HG03175 (cell line): ENCODE results near the gene ZNF32.
"Not testable (repeated sequence)": the region's sequence is repeated elsewhere in the genome, so short reads cannot be mapped to it uniquely, and the experiment has no call there.

Source experiments
- ATAC-seq: cut with Tn5 transposase; IDR thresholded peaks from one replicate; pipeline ENCODE4 v1.9.1; 2021; ENCODE audit warnings: mild to moderate bottlenecking, moderate library complexity; ENCODE audit not compliant: unreplicated experiment

Gene ZNF32

GRCh38 chr10:43640603-43641002, 8.1 kb downstream of the ZNF32 start:
- ATAC-seq, result no peak

DNA sequence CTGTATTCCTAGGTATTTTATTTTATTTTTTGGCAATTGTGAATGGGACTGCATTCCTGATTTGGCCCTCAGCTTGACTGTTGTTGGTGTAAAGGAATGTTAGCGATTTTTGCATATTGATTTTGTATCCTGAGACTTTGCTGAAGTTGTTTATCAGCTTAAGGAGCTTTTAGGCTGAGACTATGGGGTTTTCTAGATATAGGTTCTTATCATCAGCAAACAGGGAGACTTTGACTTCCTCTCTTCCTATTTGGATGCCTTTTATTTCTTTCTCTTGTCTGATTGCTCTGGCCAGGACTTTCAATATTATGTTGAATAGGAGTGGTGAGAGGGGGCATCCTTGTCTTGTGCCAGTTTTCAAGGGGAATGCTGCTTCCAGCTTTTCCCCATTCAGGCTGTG, 12.9 kb downstream of the ZNF32 start:
- ATAC-seq, result not testable (repeated sequence)

- ATAC-seq, result no peak
These were observed 19.7 kb downstream of the ZNF32 start for GRCh38 chr10:43628956-43629355.

DNA sequence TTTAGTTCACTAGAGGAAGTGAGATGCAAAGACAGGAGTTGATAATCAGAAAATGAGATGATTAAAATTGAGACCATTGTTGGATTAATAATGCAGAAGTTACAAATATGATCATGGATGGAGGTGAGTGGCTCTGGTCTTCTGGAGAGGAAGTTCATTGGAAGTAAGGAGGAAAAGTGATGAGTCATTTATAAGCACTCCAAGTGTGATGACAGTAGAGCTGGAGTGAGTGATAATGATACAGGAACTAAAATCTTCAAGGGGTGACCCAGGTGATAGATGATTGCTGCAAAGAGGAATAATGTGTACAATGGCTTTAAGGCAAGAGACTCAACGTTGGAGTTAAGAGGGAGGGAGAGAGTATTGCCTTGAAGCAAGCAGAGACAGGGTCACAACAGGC, 20.7 kb downstream of the ZNF32 start:
- no peak for ATAC-seq

DNA sequence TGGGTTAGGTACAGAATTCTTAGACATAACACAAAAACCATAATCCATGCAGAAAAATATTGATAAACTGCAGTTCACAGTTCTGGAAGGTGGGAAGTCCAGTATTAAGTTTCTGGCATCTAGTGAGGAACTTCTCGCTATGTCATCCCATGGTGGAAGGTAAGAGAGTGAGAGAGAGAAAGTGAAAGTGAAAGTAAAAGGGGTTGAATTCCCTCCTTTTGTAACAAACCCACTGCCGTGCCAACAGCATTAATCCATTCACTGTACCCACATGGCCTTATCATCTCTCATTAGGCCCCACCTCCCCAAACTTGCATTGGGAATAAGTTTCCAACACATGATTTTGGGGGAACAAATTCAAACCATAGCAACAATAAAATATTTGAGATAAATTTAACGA, 25.3 kb downstream of the ZNF32 start:
- ATAC-seq, result no peak

DNA sequence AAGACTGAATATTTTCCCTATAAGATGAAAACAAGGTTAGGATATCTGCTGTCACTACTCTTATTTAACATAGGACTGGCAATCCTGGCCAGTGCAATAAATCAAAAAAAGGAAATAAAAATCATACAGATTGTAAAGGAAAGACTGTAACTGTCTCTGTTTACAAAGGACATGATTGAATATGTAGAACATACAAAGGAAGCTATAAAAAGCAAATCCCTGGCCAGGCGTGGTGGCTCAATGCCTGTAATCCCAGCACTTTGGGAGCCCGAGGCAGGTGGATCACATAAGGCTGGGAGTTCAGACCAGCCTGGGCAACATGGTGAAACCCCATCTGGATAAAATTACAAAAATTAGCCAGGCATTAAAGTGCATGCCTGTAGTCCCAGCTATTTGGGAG, 26.6 kb downstream of the ZNF32 start:
- no peak for ATAC-seq

DNA sequence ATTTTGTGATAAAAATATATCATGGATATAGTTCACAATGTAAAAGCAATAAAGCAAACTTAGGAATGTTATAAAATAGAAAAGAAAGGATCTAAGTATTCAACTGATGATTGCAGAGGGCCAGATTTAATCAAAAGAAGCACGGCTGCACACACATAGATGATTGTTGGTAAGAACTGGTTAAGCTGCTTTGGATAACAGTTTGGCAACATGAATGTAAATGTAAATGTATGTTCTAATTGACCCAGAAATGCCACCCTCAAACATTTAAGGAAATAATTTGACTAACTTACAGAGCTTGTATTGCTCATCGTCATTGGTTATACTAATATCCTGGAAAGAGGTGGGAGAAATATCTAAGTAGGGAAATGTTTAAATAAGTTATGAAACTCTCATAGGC, 29.3 kb downstream of the ZNF32 start:
- ATAC-seq, result no peak

DNA sequence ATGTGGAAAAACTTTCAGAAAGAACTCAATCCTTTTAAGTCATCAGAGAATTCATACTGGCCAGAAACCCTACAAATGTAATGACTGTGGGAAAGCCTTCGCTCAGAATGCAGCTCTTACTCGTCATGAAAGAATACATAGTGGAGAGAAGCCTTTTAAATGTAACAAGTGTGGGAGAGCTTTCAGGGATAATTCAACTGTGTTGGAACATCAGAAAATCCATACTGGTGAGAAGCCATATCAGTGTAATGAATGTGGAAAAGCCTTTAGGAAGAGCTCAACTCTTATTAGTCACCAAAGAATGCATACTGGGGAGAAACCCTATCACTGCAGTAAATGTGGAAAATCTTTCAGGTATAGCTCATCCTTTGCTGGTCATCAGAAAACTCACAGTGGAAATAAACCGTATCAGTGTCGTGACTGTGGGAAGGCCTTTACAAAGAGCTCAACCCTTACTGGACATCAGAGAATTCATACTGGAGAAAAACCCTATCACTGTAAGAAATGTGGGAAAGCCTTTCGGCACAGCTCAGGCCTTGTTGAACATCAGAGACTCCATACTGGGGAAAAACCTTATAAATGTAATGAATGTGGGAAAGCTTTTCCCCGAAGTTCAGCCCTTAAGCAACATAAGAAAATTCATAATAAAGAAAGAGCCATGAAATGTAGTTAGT, 31.8 kb downstream of the ZNF32 start:
- no peak for ATAC-seq

DNA sequence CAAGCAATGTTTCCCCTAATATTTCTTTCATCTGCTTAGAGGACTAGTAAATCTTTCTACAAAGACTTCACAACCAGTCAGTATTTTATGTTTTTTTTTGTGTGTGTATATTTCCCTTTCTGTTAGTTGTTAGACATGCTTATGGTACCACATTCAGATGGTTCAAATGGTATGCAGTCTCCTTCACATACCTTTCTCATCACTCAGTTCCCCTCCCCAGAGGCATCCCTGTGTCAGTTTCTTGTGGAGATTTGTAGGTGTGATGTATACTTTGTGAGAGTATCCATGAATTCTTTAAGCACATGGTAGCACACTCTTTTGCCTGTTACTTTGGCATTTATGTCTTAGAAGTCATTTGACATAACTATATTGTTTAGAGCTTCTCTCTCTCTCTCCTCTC, 38.0 kb downstream of the ZNF32 start:
- no peak for ATAC-seq

- ATAC-seq, result no peak
These were observed 41.5 kb downstream of the ZNF32 start for GRCh38 chr10:43607199-43607573.

DNA sequence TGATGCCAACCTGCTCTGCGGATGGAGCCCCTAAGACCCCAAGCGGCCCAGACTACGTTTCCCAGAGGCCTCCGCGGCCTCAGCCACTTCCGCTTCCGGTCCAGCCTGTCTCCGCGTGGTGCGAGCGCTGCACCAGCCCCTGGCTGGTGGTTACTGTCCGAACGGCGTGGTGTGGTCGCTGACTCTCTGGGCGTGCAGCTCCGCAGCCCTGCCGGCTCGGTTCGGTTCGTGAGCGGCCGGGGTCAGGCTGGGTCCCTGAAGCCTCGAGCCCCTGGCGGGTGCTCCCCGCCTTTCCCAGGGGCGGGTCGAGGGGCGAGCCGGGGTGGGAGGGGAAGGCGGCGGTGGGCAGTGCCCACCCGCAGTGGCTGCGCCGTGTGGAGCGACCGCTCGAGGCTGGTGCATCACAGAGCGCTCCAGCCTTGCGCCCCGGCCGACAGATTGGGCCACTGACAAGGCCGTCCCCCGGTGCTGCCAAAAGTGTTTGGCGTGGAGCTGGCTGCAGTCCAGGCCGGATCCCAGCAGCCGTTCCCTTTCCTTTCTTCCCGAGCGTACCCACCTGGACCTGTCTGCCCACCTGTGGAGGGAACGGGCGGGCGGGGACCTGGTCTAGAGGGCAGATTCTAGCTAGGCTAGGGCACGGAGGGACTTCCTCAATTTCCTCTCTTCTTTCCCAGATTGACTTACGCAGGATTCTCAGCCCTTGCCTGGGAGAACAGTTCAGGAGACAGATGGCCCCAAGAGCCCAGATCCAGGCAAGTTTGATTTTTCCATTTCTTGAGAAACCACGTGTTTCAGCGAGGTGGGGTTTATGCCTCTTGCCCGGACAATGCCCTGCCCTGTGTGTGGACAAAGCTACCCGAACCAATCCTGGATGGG, 42.1 kb downstream of the ZNF32 start, which contains the start of gene ZNF485:
Gene ZNF485 (plus strand): TSS at position 116 of the 876 bp plus-strand sequence. CDS start 613 bp downstream, at position 729.
- peak; percentile 99 for ATAC-seq

DNA sequence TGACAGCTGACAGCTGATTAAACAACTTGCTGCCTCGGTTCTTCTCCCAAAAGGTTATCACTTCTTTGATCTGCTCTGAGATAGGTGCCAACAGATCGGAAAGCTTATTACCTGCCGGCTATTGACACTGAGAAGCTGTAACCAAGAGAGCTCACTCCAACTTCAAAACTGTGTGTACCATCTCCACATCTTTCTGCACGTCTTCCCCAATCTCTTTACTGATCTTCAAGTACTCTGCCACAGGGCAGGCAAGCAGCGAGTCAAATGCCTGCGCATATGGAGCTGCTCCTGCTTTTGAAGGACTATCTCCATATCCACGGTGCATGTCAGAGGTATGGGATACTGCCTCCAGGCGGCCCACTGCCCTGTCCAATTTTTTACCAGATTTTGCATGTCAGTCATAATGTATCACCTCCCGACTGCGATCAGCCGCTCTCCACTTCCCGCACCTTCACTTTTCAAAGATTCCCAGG, 42.8 kb downstream of the ZNF32 start:
- peak; percentile 13 for ATAC-seq

DNA sequence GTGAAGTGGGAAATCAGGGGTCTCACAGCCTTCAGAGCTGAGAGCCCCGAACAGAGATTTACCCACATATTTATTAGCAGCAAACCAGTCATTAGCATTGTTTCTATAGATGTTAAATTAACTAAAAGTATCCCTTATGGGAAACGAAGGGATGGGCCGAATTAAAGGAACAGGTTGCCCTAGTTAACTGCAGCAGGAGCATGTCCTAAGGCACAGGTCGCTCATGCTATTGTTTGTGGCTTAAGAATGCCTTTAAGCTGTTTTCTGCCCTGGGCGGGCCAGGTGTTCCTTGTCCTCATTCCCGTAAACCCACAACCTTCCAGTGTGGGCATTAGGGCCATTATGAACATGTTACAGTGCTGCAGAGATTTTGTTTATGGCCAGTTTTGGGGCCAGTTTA, 47.1 kb downstream of the ZNF32 start:
- ATAC-seq, result not testable (repeated sequence)

DNA sequence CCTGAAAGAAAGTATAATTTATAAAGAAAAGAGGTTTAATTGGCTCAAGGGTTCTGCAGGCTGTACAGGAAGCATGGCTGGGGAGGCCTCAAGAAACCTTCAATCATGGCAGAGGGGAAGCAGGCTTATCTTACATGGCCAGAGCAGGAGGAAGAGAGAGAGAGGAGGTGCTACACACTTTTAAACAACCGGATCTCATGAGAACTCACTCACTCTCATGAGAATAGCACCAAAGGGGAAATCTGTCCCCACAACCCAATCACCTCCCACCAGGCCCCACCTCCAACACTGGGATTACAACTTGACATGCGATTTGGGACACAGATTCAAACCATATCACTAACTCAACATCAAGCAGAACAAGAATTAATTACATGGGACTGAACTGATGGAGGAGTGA, 49.3 kb downstream of the ZNF32 start:
- no peak for ATAC-seq

DNA sequence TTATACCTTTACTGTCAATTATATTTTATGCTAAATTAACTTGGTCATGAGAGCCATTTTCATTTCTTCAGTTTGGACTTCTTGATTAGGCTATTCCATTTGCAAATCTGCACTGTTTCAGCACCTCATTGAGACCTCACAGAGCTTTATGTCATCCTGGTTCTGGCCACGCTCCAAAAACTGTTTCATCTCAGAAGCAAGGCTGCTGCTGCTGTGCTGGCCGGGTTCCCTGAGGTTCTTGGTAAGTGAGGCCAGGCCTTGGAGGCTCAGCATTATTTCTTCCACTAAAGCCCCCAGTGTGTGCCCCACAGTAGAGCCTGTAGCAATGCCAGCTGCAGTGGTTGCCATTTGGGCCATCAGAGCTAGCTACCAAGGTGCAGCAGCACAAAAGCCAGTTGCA, 50.2 kb downstream of the ZNF32 start:
- no peak for ATAC-seq

DNA sequence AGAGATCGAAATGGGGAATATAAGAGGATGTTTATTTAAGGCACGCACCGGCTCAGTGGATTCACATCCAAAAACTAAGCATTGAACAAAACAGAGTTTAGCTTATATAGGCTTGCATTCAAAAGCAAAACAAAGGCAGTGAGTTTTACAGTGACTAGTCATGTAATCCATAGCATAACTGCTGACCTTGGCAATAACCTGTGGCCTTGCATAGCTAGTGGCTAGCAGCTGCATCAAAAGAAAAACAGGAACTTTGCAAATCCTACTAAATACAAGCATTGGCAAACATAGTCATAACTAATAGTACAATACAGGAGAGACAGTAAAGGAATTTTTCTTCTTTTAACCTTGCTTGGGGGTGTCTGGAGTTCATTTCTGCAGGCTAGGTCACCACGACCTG, 52.1 kb downstream of the ZNF32 start:
- ATAC-seq, result no peak

DNA sequence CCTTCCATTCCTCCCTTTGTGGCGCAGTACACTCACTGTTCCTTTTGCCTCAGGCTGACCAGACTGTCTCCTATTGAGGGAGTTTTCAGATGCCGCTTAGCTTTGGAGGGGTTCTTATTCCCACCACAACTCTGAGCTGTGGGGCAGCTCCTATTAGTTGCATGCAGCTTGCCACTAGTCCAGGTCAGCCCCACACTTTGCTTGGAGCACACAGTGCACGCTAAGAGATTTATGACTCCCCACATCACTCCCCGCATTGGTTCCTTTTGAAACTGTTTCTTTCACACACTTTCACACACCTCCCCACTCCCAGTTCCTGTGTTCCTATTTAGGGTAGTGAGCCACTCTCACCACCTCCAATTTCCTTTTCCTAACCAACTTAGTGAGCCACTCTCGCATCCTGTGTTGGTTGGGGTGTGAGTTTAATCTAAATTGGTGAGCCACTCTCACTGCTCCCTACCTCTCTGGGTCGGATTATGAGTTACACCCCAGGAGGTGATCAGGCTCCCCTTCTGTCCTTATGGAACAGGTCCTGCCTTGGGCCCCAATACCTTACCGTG, 52.9 kb downstream of the ZNF32 start:
- peak; percentile 43 for ATAC-seq

DNA sequence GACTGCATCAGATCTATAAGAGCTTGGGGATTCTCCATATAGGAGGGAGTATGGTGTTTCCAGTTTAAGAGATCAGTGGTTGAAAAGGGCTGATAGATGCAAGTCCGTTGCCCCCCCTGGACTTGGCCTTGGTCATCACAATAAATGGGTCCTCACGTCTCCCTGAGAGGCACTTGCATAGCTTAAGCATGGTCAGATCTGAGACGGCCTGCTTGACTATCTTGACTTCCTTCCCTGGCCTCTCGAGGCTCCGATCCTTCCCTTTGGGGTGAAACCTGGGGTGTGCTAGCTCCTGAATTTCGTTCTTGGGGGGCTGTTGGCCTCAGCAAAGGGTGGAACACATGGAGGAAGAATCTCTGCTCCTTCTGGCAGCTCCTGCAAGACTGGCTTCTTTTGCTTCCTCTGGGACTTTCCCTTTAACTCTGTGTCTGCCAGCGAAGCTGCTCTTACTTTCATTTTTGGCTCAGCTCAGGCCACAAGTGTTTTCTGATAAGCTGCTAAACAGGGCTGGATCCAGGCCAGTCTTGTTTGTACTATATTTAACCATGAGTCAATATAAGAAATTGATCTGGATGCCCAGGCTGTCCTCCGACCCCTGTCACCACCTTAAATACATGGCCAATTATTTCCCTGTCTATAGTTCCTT, 53.6 kb downstream of the ZNF32 start:
- peak; percentile 95 for ATAC-seq
